Measurements from ENCODE around the gene BCKDHB. TPM values are rescaled to one million over a fixed set of nuclear protein-coding genes. Genes with fewer than 3 reads are reported as not detected.

BCKDHB gene
- polyA plus RNA-seq, 1 donor (not counting 4 experiments of a cell fraction or from before 2014, with no cell fraction given), result 20.9 TPM

DNA sequence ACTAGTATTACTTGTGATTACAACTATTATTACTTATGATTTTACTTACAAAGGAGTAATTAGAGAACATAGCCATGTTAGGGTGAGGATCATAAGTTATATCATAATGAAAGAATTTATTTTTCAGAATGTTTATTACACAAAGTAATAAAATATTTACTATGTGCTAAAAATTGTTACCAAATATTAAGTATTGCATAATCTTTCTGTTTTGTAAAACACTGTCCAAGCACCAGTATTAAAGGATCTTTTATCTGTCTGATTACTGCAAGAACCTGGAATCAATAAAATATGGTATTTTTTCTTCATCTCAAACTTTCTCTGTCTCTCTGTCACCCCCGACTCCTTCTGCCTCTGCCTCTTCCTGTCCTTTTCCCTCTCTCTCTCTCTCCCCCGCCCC is 250.1 kb downstream of the BCKDHB start:
- Histone ChIP-seq H3K27ac (ENCODE audit: control insufficient read depth, insufficient read depth, low read length) (no peak overlapping the region), H3K27me3 (ENCODE audit: control insufficient read depth, extremely low read depth, insufficient read depth, low read length) (no peaks in the 10 kb centered on the region), H4K20me1 (ENCODE audit: control insufficient read depth, extremely low read depth, insufficient read depth, low read length) (no peaks in the 10 kb centered on the region), H3K4me1 (ENCODE audit: control insufficient read depth, extremely low read depth, insufficient read depth, low read length) (no peaks in the 10 kb centered on the region), H2AFZ (ENCODE audit: control insufficient read depth, low read length) (no peak overlapping the region), H3K79me2 (ENCODE audit: control insufficient read depth, insufficient read depth, low read length) (no peaks in the 10 kb centered on the region), H3K9me3 (ENCODE audit: control insufficient read depth, low read depth, low read length) (no peaks in the 10 kb centered on the region), H3K4me3 (ENCODE audit: control insufficient read depth in 2 of 3, extremely low read depth in 1 of 3, insufficient read depth in 2 of 3, low read depth in 1 of 3, low read length in 3 of 3) (no peak overlapping the region), H3K9me1 (ENCODE audit: control insufficient read depth, extremely low read depth, insufficient read depth, low read length) (no peaks in the 10 kb centered on the region), H3K36me3 (ENCODE audit: control insufficient read depth in 2 of 2, extremely low read depth in 1 of 2, insufficient read depth in 2 of 2, low read length in 2 of 2) (no peaks in the 10 kb centered on the region), H3K9ac (ENCODE audit: control insufficient read depth, extremely low read depth, insufficient read depth, low read length) (no peak overlapping the region), H3K4me2 (ENCODE audit: control insufficient read depth, extremely low read depth, insufficient read depth, low read depth, low read length) (no peak overlapping the region)
- DNase-seq (ENCODE audit: low read depth, low spot score) (no peak), FAIRE-seq (no peak)
- TF ChIP-seq EZH2 (IDR thresholded peaks at IDR 0.05; ENCODE audit: low read length), result no peak
- TF ChIP-seq, protein P1, sequence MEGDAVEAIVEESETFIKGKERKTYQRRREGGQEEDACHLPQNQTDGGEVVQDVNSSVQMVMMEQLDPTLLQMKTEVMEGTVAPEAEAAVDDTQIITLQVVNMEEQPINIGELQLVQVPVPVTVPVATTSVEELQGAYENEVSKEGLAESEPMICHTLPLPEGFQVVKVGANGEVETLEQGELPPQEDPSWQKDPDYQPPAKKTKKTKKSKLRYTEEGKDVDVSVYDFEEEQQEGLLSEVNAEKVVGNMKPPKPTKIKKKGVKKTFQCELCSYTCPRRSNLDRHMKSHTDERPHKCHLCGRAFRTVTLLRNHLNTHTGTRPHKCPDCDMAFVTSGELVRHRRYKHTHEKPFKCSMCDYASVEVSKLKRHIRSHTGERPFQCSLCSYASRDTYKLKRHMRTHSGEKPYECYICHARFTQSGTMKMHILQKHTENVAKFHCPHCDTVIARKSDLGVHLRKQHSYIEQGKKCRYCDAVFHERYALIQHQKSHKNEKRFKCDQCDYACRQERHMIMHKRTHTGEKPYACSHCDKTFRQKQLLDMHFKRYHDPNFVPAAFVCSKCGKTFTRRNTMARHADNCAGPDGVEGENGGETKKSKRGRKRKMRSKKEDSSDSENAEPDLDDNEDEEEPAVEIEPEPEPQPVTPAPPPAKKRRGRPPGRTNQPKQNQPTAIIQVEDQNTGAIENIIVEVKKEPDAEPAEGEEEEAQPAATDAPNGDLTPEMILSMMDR (optimal IDR thresholded peaks at IDR 0.05 in 1 of 3, IDR thresholded peaks at IDR 0.05 in 1 of 3, conservative IDR thresholded peaks at IDR 0.05 in 1 of 3; ENCODE audit: extremely low read depth in 1 of 3, insufficient read depth in 2 of 3, low read length in 3 of 3), result no peak
- dilution Hi-C loops (cut with MboI; ENCODE audit: extremely low pct_ligation_motif_present, low sequenced_read_pairs), result no loop called here

DNA sequence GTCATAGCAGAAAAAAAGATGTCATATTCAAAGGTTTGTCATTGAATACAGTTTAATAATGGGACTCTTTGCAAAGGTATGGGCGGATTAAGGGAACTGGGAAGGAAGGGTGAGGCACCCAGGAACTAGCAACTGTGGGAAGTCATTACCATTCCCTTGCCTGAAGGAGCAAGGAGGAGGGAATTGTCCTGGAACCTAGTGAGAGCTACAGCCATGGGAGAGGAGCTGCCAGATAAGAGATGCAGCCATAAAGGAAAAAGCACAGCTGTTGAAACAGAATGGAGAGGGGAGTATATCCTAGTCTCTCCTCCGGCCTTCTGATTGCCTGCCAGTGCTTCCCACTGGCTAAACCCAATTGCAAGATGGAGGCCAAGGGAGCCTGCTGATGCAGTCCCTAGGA is 250.6 kb downstream of the BCKDHB start:
- Histone ChIP-seq H3K27me3 (ENCODE audit: control insufficient read depth, extremely low read depth, insufficient read depth, low read length) (no peaks in the 10 kb centered on the region), H4K20me1 (ENCODE audit: control insufficient read depth, extremely low read depth, insufficient read depth, low read length) (no peaks in the 10 kb centered on the region), H2AFZ (ENCODE audit: control insufficient read depth, low read length) (no peak overlapping the region), H3K9ac (ENCODE audit: control insufficient read depth, extremely low read depth, insufficient read depth, low read length) (no peak overlapping the region), H3K27ac (ENCODE audit: control insufficient read depth, insufficient read depth, low read length) (no peak overlapping the region), H3K4me2 (ENCODE audit: control insufficient read depth, extremely low read depth, insufficient read depth, low read depth, low read length) (no peak overlapping the region), H3K36me3 (ENCODE audit: control insufficient read depth in 2 of 2, extremely low read depth in 1 of 2, insufficient read depth in 2 of 2, low read length in 2 of 2) (no peaks in the 10 kb centered on the region), H3K9me1 (ENCODE audit: control insufficient read depth, extremely low read depth, insufficient read depth, low read length) (no peaks in the 10 kb centered on the region), H3K4me3 (ENCODE audit: control insufficient read depth in 2 of 3, extremely low read depth in 1 of 3, insufficient read depth in 2 of 3, low read depth in 1 of 3, low read length in 3 of 3) (no peak overlapping the region), H3K9me3 (ENCODE audit: control insufficient read depth, low read depth, low read length) (no peaks in the 10 kb centered on the region), H3K4me1 (ENCODE audit: control insufficient read depth, extremely low read depth, insufficient read depth, low read length) (no peaks in the 10 kb centered on the region), H3K79me2 (ENCODE audit: control insufficient read depth, insufficient read depth, low read length) (no peaks in the 10 kb centered on the region)
- FAIRE-seq (no peak), DNase-seq (ENCODE audit: low read depth, low spot score) (no peak)
- dilution Hi-C loops (cut with MboI; ENCODE audit: extremely low pct_ligation_motif_present, low sequenced_read_pairs), result no loop called here
- no peak for TF ChIP-seq EZH2 (IDR thresholded peaks at IDR 0.05; ENCODE audit: low read length)
- TF ChIP-seq, protein P1 (optimal IDR thresholded peaks at IDR 0.05 in 1 of 3, IDR thresholded peaks at IDR 0.05 in 1 of 3, conservative IDR thresholded peaks at IDR 0.05 in 1 of 3; ENCODE audit: extremely low read depth in 1 of 3, insufficient read depth in 2 of 3, low read length in 3 of 3), result no peak
